ENCODE measurements around the gene PDE11A.
"Not testable (repeated sequence)": the region's sequence is repeated elsewhere in the genome, so short reads cannot be mapped to it uniquely, and the experiment has no call there.

The PDE11A gene

DNA sequence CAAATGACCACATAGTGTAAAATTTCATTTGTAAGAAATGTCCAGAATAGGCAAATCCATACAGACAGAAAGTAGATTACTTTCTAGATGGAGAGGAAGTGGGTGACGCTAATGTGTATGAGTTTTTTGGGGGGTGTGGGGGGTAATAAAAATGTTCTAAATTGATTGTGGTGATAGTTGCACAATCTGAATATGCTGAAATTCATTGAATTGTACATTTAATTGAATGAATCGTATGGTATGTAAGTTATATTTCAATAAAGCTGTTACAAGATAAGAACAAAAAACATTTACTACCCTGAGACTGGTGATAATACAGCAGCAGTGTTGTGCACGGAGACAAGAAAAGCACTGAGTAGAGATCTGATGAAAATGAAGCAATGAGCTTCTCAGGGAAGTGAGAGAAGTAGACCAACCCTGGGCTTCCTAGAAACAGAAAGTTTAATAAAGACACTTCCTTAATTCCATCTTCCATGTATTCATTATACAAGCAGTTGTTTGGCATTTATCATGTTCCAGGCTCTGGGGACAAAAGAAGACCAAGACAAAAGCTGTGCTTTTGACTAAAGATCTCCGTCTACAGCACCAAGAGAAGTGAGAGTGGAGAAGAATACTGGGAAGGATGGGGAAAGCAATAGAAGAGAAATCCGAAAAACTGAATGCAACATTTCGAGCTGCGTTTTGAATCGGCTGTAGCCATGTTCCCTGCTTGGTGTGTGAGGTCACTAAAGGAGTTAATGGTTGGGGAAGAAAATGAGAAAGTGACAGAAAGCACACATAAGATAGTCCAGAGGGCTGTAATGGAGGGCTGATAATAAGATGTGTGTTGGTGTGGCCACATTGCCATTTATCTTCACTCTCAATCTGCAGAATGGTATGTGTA lies 1.8 kb upstream of the PDE11A start:
- DNase-seq = no peak

DNA sequence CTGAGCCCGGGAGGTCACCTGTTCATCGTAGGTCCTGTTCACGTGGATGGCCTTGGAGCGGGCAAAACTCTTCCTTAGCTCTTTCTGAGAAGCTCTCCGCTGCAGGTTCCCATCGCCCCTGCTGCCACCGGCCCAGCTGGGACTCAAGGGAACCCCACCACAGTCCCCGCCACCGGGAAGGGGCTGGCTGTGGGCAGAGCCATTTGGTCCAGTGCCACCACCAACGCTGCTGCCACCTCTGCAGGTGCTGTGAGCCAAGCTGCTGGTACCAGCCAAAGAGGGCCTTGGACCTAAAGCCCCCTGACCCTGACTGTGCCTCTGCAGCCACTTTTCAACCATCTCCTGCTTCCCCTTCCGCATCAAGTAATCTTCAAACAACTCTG lies 586 bp downstream of the PDE11A start:
- DNase-seq = no peak

DNA sequence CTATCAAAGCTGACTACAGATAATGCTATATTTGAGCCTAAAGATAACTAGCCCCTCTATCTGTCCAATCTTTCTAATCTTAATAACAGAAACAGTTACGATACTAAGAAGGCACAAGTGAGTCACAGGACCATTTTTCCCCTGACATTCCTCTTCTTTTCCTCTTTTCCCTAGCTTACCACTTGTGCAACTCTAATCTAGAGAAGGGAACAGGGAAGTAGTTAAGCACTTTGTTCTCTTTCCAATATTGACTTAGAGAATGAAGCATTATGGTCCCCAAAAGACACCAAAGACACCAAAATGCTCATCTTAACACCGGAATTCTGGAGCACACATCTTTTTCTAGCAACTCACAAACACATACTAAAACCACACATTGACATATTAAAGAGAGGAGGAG lies 1.8 kb downstream of the PDE11A start:
- DNase-seq = no peak

DNA sequence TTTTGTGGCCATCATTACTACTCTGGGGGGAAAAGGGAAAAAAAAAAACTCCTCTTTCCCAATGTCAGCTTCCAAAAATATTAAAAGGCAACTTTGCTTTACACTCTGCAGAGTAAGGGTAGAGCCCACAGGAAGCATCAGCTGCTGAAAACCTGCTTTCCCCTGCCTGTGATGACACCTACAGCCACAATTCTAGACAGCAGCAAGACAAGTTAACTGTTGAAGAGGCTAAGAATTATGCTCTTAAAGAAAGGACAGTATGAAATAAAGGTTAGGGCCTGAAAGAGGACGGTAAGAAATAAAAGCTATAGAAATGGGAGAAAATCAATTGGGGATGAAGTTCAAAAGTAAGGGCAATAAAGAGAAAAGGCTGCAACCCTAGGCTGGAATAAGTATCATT lies 3.0 kb downstream of the PDE11A start:
- DNase-seq = no peak

DNA sequence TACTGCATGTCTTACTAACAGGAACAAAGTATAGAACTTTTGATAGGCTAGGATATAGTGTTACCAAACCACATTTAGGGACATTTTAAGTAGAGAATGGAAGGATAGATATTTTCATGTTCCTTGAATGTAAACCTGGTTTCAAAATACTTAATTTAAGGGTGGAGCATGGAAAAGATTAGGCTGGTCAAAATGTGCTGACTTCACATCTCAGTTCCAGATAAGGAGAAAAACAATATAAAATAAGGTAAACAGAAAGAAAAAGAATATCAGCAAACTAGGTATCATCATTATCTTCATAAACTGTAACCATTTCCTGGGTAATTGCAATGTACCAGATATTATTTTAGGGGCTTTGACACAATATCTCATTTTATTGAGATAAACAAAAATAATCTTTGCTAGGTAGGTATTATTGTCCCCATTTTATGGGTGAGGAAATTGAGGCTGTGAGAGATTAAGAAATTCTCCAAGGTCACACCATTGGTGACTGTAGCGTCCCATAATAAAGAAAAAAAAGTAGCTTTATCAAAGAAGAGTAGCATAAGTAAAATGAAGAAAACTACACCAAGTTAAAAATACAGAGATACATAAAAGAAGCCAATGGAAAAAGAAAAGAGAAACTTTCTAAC lies 3.6 kb downstream of the PDE11A start:
- DNase-seq = no peak

DNA sequence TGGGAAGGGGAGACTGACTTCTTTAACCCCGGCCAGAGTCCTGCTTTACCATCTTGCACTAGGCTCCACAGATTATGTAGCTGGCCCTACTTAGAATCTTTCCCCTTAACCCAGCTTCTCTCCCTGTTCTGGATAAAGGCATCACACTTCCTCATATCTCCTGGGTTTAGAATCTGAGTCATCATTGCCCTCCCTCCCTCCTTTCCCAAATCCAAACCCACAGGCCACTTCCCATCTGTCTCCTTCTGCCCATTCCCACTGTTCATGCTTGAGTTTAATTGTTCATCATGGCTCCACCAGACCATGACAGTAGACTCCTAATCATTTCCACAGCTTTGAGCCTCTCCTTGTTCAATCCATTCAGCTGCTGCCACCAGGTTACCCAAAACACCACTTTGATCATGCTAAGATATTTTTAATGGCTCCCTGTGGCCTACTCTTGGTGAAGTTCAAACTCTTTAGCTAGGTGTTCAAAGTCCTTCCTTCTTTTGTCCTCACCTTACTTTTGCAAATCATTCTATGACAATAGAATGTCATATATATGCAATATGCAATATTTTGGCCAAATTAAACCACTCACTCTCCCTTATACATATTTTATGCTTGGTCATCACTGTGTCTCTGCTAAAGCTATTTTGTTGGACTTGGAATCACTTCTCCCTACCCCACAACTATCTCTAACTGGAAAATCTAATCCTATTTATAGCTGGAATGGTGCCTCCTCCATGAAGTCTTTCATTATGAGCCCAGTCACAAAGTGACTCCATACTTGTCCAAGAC lies 5.5 kb downstream of the PDE11A start:
- DNase-seq = no peak

DNA sequence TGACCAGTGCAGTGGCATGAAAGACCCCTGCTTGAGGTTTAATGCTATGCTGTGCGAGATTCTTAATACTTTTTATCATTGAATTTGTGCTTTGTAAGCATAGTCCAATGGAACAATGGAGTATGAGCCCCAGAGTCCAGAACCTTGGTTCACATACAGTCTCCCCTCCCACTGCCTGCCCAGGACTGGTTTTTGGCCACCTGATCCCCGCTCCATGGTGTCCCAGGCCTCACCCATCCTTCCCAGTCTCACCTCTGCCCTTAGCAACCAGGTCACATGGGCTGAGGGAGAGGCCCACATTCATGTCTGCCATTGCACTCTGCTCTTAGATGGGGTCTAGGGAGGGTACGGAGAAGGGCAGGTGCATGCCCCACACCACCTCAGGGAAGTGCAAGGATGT lies 6.3 kb downstream of the PDE11A start:
- DNase-seq = no peak

DNA sequence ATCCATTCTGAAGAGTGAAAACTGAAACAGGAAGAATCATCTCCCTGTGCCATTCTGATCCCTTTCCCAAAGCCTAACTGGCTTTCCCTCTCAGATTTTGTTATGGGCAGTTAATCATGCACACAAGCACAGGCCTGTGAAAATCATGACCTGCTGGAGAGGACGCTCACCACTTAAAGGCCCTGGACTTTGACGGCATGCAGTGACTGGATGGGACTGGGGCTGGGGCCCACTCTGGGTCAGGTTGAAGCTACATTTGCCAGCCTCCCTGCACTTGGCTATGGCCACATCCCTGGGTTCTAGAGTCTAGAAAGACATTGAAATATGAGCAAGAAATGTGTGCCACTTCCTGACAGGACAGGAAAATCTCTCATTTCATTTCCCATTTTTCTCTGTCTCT lies 12.9 kb downstream of the PDE11A start:
- DNase-seq = no peak

DNA sequence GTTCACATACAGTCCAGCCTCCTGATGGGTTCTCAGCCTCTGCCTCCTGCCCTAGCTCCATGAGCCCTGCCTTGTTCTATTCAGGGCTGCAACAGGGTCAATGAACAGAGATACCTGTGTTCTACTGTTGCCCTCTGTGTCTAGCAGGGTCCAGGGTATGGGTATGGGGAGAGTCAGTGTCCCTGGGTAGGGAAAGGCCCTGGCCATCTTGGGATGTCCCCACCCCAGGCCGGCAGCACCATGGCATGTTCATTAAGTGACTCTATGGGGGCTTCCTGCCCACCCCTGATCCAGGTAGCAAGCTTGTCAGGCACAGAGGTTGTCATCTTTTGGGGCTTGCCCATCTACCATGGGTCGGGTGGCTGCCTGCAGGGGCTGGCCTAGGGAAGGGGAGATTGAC lies 13.5 kb downstream of the PDE11A start:
- no peak for DNase-seq

DNA sequence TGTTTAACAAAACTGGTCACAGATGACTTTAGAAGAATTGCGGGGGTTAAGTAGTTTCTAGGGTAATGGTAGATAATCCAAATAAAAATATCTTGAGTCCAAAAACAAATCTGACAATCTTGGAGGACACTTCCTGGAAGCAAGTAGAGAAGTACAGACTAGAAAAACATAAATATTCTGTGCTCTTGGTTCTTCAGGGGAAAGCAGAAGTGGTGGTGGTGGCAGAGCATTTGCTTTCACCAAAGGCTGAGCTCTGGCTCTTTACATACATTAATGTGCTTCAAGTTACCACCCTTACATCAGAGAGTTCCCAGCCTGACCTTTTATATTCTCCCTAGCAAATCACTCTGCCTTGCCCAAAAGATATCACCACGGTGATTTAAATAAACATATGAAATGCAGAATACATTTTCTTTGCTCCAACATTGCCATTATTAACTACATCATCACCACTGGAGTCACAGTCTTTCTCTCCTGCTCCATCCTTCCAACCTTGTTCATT lies 15.3 kb downstream of the PDE11A start:
- DNase-seq = no peak

DNA sequence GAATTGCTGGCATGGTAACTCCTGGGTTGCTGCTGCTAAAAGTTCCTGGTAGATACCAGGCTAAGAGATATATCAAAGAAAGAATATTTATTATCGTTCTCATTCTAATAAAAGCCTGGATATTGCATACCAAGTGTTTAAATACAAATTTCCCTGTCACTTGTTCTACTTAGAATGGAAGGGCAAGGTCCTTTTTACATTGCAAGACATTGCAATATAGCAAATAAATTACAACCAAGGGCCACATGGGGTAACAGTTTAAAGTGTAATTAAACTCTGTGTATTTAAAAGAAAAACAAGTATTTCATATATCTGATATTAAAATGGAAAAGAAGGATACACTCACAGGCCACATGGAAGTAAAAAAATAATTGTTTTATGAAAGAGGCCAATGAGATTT lies 16.2 kb downstream of the PDE11A start:
- no peak for DNase-seq

DNA sequence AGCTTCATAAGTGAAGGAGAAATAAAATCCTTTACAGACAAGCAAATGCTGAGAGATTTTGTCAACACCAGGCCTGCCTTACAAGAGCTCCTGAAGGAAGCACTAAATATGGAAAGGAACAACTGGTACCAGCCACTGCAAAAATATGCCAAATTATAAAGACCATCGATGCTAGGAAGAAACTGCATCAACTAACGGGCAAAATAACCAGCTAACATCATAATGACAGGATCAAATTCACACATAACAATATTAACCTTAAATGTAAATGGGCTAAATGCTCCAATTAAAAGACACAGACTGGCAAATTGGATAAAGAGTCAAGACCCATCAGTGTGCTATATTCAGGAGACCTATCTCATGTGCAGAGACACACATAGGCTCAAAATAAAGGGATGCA lies 21.3 kb downstream of the PDE11A start:
- not testable (repeated sequence) for DNase-seq

DNA sequence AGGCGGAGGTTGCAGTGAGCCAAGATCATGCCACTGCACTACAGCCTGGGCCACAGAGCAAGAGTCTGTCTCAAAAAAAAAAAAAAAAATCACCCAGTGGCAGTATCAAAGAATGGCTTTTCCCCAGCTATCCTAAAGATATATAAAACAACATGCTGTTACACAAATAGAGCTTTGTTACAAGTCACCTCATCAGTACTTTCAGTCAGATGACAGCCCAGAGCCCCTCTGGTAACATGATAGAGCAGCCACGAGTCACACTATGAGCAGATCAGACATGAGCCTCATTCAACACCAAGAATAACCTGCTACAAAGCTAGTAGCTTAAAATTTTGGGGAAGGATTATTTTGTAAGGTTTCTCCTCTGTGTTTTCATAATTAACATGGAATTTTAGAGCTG lies 25.2 kb downstream of the PDE11A start:
- no peak for DNase-seq

DNA sequence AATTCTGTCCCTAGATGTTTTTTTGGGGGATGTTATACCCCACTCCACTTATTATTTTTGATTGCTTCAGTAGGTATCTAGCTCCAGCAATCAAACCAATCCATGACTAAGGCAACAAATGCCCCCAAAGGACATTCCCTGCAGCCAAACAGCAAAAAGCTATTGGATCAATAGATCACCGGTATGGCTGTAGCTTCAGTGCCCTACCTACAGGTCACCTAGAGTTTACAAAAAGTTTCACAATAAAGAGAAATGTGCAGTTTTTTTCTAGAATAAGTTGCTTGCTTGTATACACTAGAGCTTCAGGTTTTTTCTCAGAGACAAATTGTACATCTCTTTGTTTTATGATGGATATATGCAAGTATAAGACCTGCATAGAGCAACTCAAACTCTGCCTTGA lies 27.7 kb downstream of the PDE11A start:
- DNase-seq = no peak

DNA sequence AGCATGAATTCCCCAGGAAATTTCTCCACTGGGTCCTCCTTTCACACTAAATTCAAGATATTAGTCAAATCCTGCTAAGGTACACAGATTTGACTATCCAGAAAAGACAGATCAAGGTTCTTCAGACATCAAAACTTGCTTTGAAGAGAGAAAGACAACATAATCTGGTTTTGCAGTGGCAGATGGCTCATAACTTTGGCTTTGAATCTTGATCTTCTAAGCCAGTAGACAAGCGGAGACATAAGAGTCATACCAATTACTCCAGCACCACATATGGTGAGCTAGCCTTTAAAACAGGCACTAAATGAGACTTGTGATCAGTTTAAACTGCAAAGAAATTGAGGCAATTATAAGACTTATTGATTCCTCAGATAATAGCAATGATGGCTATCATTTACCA lies 29.3 kb downstream of the PDE11A start:
- no peak for DNase-seq

DNA sequence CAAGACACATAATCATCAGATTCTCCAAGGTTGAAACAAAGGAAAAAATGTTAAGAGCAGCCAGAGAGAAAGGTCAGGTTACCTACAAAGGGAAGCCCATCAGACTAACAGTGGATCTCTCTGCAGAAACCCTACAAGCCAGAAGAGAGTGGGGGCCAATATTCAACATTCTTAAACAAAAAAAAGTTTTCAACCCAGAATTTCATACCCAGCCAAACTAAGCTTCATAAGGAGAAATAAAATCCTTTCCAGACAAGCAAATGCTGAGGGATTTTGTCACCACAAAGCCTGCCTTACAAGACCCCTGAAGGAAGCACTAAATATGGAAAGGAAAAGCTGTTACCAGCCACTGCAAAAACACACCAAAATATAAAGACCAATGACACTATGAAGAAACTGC lies 39.0 kb downstream of the PDE11A start:
- not testable (repeated sequence) for DNase-seq

DNA sequence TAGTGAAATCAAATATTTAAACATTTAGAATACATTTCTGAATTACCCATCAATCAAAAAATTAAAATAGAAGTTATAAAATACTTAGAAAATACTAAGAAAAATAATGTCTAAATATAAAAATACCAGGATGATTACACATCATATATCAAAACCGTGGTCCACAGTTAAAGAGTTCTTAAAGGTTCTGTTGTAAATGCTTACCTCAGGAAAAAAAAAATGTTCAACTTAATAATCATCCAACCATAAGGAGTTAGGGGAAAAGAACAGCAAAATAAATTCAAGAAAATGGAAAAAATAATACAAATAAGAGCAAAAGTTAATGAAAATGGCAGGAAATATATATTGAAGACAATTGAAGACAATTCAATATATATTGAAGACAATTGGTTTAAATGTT lies 43.2 kb downstream of the PDE11A start:
- no peak for DNase-seq

DNA sequence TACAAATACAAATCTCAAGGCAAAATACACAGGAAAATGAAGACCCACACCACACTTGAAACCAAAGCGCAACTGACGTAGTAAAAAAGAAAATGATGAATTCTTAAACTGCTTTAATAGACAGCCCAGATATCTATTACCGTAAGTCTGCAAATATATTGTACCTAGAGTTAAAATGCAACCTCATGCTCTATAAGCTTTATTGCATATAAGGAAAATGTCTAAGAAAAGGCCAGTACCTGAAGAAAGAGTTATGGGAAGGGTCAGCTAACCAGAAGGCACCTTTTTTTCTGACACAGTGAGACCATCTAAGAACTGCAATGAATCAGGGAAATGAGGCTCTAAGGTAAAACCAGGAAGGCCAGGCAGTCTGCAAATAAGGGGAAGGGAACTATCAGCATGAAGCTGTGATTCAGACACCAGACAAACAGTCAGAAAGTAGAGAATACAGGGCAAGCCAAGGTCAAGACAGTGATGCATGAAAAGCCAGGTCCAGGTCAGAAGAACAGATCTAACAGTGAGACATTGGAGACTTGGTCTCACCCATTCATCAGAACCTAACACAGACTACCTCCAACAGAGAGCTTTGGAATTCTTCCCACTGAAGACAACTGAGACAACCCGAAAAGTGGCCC lies 46.9 kb downstream of the PDE11A start:
- no peak for DNase-seq

DNA sequence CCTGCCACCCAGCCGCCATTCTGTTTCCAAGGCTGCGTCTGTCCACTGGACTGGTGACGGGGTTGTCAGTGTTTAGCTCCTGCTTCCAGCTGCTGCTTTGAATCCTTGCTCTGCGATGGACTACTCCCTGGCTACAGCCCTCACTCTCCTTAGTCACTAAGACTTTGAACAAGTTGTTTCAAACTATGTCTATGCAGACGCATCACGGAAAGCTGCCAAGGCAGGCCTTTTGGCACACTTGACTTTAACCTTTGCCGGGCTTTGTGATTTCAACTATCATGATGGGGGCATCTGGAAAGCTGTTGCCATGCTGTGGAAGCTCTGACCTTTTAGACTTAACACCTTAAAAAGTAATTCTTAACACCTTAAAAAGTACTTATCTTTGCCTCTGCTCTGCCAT lies 54.4 kb downstream of the PDE11A start:
- no peak for DNase-seq

DNA sequence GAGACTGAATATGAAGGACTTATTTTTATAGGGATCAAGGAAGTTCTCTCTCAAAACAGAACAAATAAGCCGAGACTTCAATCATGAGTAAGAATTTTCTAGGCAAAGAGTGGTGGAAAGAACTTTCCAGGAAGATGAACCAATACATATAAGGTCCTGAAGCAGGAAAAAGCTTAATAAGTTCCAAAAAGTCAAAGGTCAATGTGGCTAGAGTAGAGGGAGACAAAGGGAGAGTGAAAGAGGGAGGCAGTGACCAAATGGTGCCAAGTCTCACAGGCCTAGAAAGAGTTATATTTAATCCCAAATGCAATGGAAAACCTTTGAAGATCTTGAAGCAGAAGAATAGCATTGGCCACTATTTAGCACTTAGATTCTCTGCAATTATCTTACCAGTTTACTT lies 56.0 kb downstream of the PDE11A start:
- no peak for DNase-seq

DNA sequence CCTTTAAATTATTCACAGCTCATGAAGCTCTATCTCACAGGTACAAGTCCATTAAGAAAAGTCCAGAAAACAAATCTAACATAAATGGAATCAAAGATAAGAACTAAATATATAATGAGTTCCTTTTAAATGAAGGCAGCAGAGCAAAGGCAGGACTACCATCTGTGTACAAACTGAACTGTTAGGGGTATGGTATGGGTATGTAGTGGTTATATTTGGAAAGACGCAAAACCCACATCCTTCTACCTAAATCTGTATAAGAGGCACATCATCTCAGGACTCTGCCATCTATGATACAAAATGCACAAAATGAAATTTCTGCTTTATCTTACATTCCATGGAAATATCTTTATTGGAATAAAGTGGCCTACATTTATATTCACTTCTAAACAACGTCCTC lies 59.9 kb downstream of the PDE11A start:
- no peak for DNase-seq

DNA sequence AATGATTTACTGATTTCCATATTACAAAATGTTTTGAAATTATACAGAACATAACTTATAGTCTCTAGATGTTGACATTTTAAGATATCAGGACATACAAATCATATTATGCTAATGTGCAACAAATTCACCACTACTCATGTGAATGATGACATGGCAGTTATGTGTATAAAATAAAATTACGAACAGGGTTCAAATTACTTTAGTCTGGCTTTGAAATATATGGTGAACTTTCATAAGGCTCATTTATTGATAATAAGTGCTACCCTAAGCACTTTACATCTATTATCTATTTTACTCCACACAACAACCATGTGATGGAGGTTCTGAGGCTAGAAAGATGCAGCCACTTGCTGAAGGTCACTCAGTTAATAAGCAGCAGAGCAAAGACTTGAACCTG lies 62.8 kb downstream of the PDE11A start:
- no peak for DNase-seq

DNA sequence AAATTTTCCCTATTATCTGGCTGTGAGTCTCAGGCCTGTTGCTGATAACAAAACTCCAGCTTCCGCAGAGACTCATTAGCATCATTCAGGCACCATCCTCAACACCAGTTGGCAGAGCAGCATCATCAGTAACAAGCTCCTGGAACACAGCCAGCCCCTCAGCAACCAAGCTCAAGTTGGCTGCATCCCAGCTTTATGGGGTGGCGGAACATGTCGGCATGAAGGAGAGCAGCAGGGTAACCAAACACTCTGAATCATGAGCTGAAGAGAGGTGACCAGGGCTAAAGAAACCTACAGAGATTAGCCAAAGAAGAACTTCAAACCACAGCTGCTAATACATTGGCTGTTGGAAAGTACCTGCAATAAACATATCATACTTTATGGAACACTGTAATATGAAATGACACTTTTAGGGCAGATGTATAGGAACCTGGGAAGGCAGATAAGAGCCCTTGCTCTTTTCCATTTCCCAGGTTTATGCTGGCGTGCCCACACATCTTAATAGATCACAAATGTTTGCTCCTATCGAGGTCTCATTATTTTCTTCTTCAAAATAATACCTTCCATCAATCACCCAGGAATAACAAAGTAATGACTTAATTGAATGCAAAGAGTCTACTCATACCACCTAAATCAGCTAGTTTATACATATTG lies 63.8 kb downstream of the PDE11A start:
- no peak for DNase-seq
